Adrenal gland (tissue), 12 donors: ENCODE data around the gene ZPBP2. TPM values are rescaled to one million over a fixed set of nuclear protein-coding genes. Genes with fewer than 3 reads are reported as not detected.

ENCODE experiments used
- DNase-seq, 7 donors: peaks; one replicate each; pipeline ENCODE4 v3.0.0-alpha.2; 2019 to 2020
- H3K27ac ChIP-seq, 5 donors: fragments of 200-600 bp; sonication (generic) in 4 of 5; 1 replicate in 3 of 5; 2 replicates in 2 of 5; pipeline versions ENCODE4 v1.5.1 to v1.8.0; 2016 to 2020; ENCODE audit warnings: mild to moderate bottlenecking in 1 of 5
- H3K27me3 ChIP-seq: fragments of 200-600 bp; 2 replicates; pipeline ENCODE4 v1.8.0; 2021
- H3K36me3 ChIP-seq, 2 donors: fragments of 200-600 bp; replicated peaks in 1 of 2; 1 replicate in 1 of 2; 2 replicates in 1 of 2; pipeline versions ENCODE4 v1.5.1 to v1.8.0; 2018 to 2022
- H3K4me1 ChIP-seq, 2 donors: fragments of 200-600 bp; replicated peaks in 1 of 2; 1 replicate in 1 of 2; 2 replicates in 1 of 2; pipeline versions ENCODE4 v1.5.1 to v1.8.0; 2018 to 2021
- H3K4me3 ChIP-seq, 4 donors: fragments of 200-600 bp; sonication (generic) in 3 of 4; one replicate each; pipeline ENCODE4 v1.5.1; 2016 to 2018
- H3K9me3 ChIP-seq, 3 donors: fragments of 200-600 bp; sonication (generic) in 1 of 3; replicated peaks in 1 of 3; 1 replicate in 2 of 3; 2 replicates in 1 of 3; pipeline versions ENCODE4 v1.5.1 to v1.8.0; 2016 to 2021
- POLR2A ChIP-seq, 2 donors: fragments of 450-650 bp; IDR thresholded peaks; one replicate each; pipeline ENCODE4 v1.6.1; 2017; ENCODE audit warnings: antibody characterized with exemption in 2 of 2, mild to moderate bottlenecking in 2 of 2, moderate library complexity in 1 of 2
- WGBS, 4 donors: extraction: QIAGEN DNeasy Blood & Tissue Kit in 2 of 4; methylation state at CpG; one replicate each; pipeline versions ENCODE4 v1.1.5 to v1.1.7; 2013 to 2017; 5-methylcytosine and 5-hydroxymethylcytosine counted together
- intact Hi-C, 2 donors: fragments of 100-400 bp; cut with DNase I; formaldehyde crosslinking; loops; one replicate each; pipeline versions ENCODE4 v1.14.1 to v1.15.0; 2022 to 2023
- polyA plus RNA-seq, 3 donors: library from polyadenylated mRNA; stranded (reverse); fragments of 200-250 nt in 2 of 3; fragments of 350-450 nt in 1 of 3; fragmentation: Illumina TruSeq in 1 of 3; extraction: RNeasy Lipid Tissue Mini Kit (QIAGEN cat#74804) in 1 of 3; gene quantifications; one replicate each; pipeline ENCODE4 v1.2.3, GENCODE V29; 2013 to 2014
- total RNA-seq, 9 donors: library from RNA; depleted of rRNA in 4 of 9; stranded (reverse); fragments of >200 nt in 4 of 9; fragments of 120-200 nt in 1 of 9; fragmentation: NEBNext Ultra II Directional in 1 of 9; extraction: Animal tissue kit (Norgen Biotek cat#: 25700) in 1 of 9; gene quantifications; one replicate each; pipeline versions ENCODE4 v1.1.0 to v1.2.4, GENCODE V29; 2013 to 2023
- TF ChIP-seq, protein P1 (sequence below), 6 experiments: fragments of 450-650 bp in 4 of 6; fragments of 200-600 bp in 2 of 6; sonication (generic) in 1 of 6; IDR thresholded peaks; 1 replicate in 5 of 6; 2 replicates in 1 of 6; pipeline versions ENCODE4 v1.5.1 to v1.8.0; 2016 to 2021; ENCODE audit warnings: antibody characterized with exemption in 6 of 6, mild to moderate bottlenecking in 2 of 6, moderate library complexity in 1 of 6
- donor health status: healthy with polysubstance abuse.
- donor health status: Bipolar disorder and iron deficiency.
- donor health status: DM: yes; HTN: yes; CAD: no.
- donor health status: DM: no; HTN: no; CAD: no.
- donor health status: DM: no; HTN: no; CAD: no.
- donor health status: DM: yes; HTN: yes; CAD: no.

The ZPBP2 gene
- total and polyA plus RNA-seq, 12 donors, result not detected

- Histone ChIP-seq H3K27me3 (no peaks in the 10 kb centered on the region), H3K27ac (no peak overlapping the region), H3K4me3 (no peak overlapping the region), H3K4me1 (peaks cover under 1 to 8% of the 10 kb centered on the region in 2 donors), H3K9me3 (no peaks in the 10 kb centered on the region), H3K36me3 (peaks cover 0 to 29% of the 10 kb centered on the region in 2 donors)
- intact Hi-C loops, result no loop called here
- no peak for TF ChIP-seq POLR2A (IDR thresholded peaks at IDR 0.05)
- TF ChIP-seq, protein P1, sequence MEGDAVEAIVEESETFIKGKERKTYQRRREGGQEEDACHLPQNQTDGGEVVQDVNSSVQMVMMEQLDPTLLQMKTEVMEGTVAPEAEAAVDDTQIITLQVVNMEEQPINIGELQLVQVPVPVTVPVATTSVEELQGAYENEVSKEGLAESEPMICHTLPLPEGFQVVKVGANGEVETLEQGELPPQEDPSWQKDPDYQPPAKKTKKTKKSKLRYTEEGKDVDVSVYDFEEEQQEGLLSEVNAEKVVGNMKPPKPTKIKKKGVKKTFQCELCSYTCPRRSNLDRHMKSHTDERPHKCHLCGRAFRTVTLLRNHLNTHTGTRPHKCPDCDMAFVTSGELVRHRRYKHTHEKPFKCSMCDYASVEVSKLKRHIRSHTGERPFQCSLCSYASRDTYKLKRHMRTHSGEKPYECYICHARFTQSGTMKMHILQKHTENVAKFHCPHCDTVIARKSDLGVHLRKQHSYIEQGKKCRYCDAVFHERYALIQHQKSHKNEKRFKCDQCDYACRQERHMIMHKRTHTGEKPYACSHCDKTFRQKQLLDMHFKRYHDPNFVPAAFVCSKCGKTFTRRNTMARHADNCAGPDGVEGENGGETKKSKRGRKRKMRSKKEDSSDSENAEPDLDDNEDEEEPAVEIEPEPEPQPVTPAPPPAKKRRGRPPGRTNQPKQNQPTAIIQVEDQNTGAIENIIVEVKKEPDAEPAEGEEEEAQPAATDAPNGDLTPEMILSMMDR (IDR thresholded peaks at IDR 0.05), result no peak
- WGBS, 4 donors, result 59 to 100% (median 70%) methylated on average over 2 to 5 of the region's 5 CpGs
- no peak for DNase-seq
Observed at GRCh38 chr17:39921323-39921722, 53.3 kb downstream of the ZPBP2 start.

GRCh38 chr17:39922006-39922405 is 54.0 kb downstream of the ZPBP2 start:
- Histone ChIP-seq H3K27ac (no peak overlapping the region), H3K4me1 (peaks cover 6 to 15% of the 10 kb centered on the region in 2 donors), H3K36me3 (peaks cover 0 to 29% of the 10 kb centered on the region in 2 donors), H3K27me3 (no peaks in the 10 kb centered on the region), H3K4me3 (no peak overlapping the region), H3K9me3 (no peaks in the 10 kb centered on the region)
- no peak for DNase-seq
- intact Hi-C loops, result no loop called here
- WGBS, 4 donors, result 89 to 96% (median 93%) methylated on average over 6 of the region's 6 CpGs
- TF ChIP-seq, protein P1 (IDR thresholded peaks at IDR 0.05), result no peak
- TF ChIP-seq POLR2A (IDR thresholded peaks at IDR 0.05), result no peak

- no peaks in the 10 kb centered on the region for H3K9me3 ChIP-seq
- peaks cover 12 to 20% of the 10 kb centered on the region in 2 donors for H3K4me1 ChIP-seq
- 85 to 96% (median 94%) methylated on average over 5 to 6 of the region's 6 CpGs for WGBS, 4 donors
- peaks cover 0 to 29% of the 10 kb centered on the region in 2 donors for H3K36me3 ChIP-seq
- no peak overlapping the region for H3K4me3 ChIP-seq
- no peak for DNase-seq
- intact Hi-C loops, result no loop called here
- TF ChIP-seq POLR2A (IDR thresholded peaks at IDR 0.05), result no peak
- TF ChIP-seq, protein P1 (IDR thresholded peaks at IDR 0.05), result no peak
- H3K27ac ChIP-seq, result no peak overlapping the region
- H3K27me3 ChIP-seq, result no peaks in the 10 kb centered on the region
Observed at GRCh38 chr17:39923230-39923629, 55.2 kb downstream of the ZPBP2 start.

DNA sequence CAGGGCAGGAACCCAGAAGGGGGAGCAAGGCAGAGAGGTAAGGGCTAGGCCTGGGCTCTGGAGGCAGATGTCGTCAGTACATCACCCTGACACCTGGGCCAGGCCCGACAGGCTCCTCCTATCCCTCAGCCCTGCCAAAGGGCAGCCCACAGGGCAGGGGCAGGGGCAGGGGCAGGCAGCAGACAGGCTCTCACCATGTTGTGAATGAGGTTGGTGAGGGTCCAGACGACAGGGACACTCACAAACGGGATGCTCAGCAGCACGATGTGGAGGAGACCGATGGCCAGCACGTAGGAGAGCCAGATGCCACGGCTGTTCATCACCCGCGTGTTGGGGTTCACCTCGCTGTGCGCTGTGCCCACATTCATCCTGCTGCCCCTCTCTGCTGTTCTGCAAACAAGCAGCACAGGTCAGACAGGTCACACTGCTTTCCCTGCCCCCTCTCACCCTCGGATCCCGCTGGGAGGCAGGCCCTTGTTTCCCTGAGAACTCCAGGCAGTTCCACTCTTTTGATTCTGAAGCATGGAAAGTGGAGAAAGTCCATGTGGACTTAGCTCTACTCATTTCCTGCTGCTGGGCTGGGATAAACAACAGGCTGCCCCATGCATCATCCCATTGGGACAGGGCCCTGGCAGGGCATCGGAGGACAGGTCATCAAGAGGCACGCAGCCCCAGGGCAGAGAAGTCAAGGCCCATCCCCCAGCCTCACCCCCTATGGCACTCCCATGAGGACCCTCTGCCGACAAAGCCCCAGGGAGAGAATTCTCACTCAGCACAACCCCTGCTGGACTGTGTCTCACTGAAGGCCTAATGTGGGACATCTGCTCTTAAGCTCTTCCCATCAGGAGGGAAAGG is 56.1 kb downstream of the ZPBP2 start:
- peaks cover 19 to 29% of the 10 kb centered on the region in 2 donors for H3K4me1 ChIP-seq
- WGBS, 4 donors, result 78 to 87% (median 81%) methylated on average over 9 to 17 of the region's 17 CpGs
- no peak overlapping the region for H3K27ac ChIP-seq
- intact Hi-C loops, result no loop called here
- no peaks in the 10 kb centered on the region for H3K27me3 ChIP-seq
- no peak for DNase-seq
- peaks cover 0 to 29% of the 10 kb centered on the region in 2 donors for H3K36me3 ChIP-seq
- H3K4me3 ChIP-seq, result no peak overlapping the region
- TF ChIP-seq, protein P1 (IDR thresholded peaks at IDR 0.05), result no peak
- no peak for TF ChIP-seq POLR2A (IDR thresholded peaks at IDR 0.05)
- H3K9me3 ChIP-seq, result no peaks in the 10 kb centered on the region
